Activated CD4-positive, alpha-beta T cell treated with anti-CD3 and anti-CD28 coated beads, Interleukin-2, amount 50 U/mL, for 1 hour (primary cell): ENCODE results near the gene C10orf105.

Experiments
- DNase-seq: peaks from one replicate; pipeline ENCODE4 v3.0.0-alpha.2; 2020

C10orf105 gene

GRCh38 chr10:71671994-71672946 is 47.3 kb downstream of the C10orf105 start:
- DNase-seq, result no peak

- no peak for DNase-seq
These were observed 52.2 kb downstream of the C10orf105 start for GRCh38 chr10:71667387-71667752.

GRCh38 chr10:71666639-71667386 is 52.8 kb downstream of the C10orf105 start:
- DNase-seq, result no peak

- no peak for DNase-seq
These were observed 54.1 kb downstream of the C10orf105 start for GRCh38 chr10:71665456-71665855.

GRCh38 chr10:71664585-71664984 is 55.0 kb downstream of the C10orf105 start:
- no peak for DNase-seq

- DNase-seq, result no peak
These were observed 56.3 kb downstream of the C10orf105 start for GRCh38 chr10:71663311-71663710.

- no peak for DNase-seq
These were observed 57.7 kb downstream of the C10orf105 start for GRCh38 chr10:71661779-71662336.
